ENCODE measurements around the gene PRKCA. TPM values are rescaled to one million over a fixed set of nuclear protein-coding genes. Genes with fewer than 3 reads are reported as not detected.

PRKCA gene
- total RNA-seq, 4 donors from 2014 or later, result 26.0 to 89.0 (median 32.8) TPM

GRCh38 chr17:66576473-66576872, 274.1 kb downstream of the PRKCA start:
- TF ChIP-seq EP300 (IDR thresholded peaks at IDR 0.05) (no peak), CTCF (IDR thresholded peaks at IDR 0.05) (no peak), POLR2AphosphoS5 (IDR thresholded peaks at IDR 0.05) (no peak)
- no peaks in the 10 kb centered on the region for H3K9me3 ChIP-seq
- no peaks in the 10 kb centered on the region for H3K36me3 ChIP-seq
- 63 to 65% methylated on average over 4 to 6 of the region's 6 CpGs for WGBS, 2 donors (ENCODE audit: low coverage in 1 of 2)
- no peak for ATAC-seq
- no peak overlapping the region for H3K4me3 ChIP-seq
- peaks cover 2 to 25% (median 15%) of the 10 kb centered on the region in 3 donors for H3K4me1 ChIP-seq
- H3K27me3 ChIP-seq, result no peaks in the 10 kb centered on the region
- no peak overlapping the region for H3K27ac ChIP-seq

GRCh38 chr17:66577041-66577440, 274.6 kb downstream of the PRKCA start:
- Histone ChIP-seq H3K27me3 (no peaks in the 10 kb centered on the region), H3K36me3 (no peaks in the 10 kb centered on the region), H3K9me3 (no peaks in the 10 kb centered on the region), H3K4me1 (peaks cover 2 to 29% (median 15%) of the 10 kb centered on the region in 3 donors), H3K27ac (no peak overlapping the region), H3K4me3 (no peak overlapping the region)
- no peak for ATAC-seq
- 100% methylated on average over 2 to 4 of the region's 8 CpGs for WGBS, 2 donors (ENCODE audit: low coverage in 1 of 2)
- TF ChIP-seq POLR2A (IDR thresholded peaks at IDR 0.05) (no peak), CTCF (IDR thresholded peaks at IDR 0.05) (no peak), EP300 (IDR thresholded peaks at IDR 0.05) (no peak), POLR2AphosphoS5 (IDR thresholded peaks at IDR 0.05) (no peak)

GRCh38 chr17:66578781-66579489, 276.5 kb downstream of the PRKCA start:
- Histone ChIP-seq H3K27me3 (no peaks in the 10 kb centered on the region), H3K4me1 (peaks cover 2 to 29% (median 15%) of the 10 kb centered on the region in 3 donors), H3K27ac (peak overlapping the region in 3 of 4 donors; percentile 56 to 64 (median 64)), H3K9me3 (no peaks in the 10 kb centered on the region), H3K36me3 (no peaks in the 10 kb centered on the region), H3K4me3 (no peak overlapping the region)
- WGBS, 2 donors (ENCODE audit: low coverage in 1 of 2), result 69 to 71% methylated on average over 10 to 12 of the region's 22 CpGs
- no peak for ATAC-seq
- TF ChIP-seq CTCF (IDR thresholded peaks at IDR 0.05), result no peak
- TF ChIP-seq POLR2AphosphoS5 (IDR thresholded peaks at IDR 0.05), result no peak
- TF ChIP-seq EP300 (IDR thresholded peaks at IDR 0.05), result no peak
- TF ChIP-seq POLR2A (IDR thresholded peaks at IDR 0.05), result no peak

GRCh38 chr17:66579556-66579955, 277.1 kb downstream of the PRKCA start:
- Histone ChIP-seq H3K36me3 (no peaks in the 10 kb centered on the region), H3K27me3 (no peaks in the 10 kb centered on the region), H3K27ac (peak overlapping the region in 3 of 4 donors; percentile 56 to 64 (median 64)), H3K4me3 (no peak overlapping the region), H3K9me3 (no peaks in the 10 kb centered on the region), H3K4me1 (peaks cover 2 to 29% (median 15%) of the 10 kb centered on the region in 3 donors)
- ATAC-seq, result peak; percentile 23
- 59 to 83% methylated on average over 2 of the region's 4 CpGs for WGBS, 2 donors (ENCODE audit: low coverage in 1 of 2)
- TF ChIP-seq CTCF (IDR thresholded peaks at IDR 0.05) (no peak), POLR2AphosphoS5 (IDR thresholded peaks at IDR 0.05) (no peak), EP300 (IDR thresholded peaks at IDR 0.05) (no peak), POLR2A (IDR thresholded peaks at IDR 0.05) (no peak)

Data from gastroesophageal sphincter (tissue), 4 donors.